ENCODE measurements around the gene ATG7.

DNA sequence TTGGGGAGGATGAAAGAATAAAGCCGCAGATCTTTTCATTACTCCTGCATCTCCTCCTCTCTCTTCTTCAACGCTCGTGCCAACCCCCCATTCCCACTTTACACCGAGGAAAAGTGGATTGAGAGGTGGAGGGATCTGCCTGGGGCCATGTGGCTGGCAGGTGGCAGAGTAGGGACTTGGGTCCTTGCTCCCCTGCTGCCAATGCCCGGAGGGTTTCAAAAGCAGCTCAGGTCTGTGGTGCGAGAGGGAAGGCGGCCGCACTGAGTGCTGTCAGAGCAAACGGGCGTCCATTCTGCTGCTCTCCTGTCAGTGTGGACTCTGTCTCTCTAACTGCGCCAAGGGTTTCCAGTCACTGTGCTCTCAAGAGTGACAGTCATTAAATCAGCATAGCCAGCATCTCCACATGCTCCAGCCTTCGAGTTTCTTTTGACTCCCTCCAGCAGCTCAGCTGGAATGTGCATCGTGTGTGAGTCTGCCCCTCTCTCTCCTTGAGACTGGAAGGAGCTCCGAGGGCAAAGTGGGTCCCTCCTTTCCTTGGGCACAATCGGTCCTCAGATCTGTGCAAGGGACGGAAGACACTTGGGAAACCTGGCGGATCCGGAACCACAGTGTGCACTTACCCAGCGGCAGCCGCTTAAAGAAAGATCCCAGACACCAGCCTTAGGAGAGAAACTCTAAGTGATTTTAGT is 302.9 kb downstream of the ATG7 start:
- TF ChIP-seq, protein P1, sequence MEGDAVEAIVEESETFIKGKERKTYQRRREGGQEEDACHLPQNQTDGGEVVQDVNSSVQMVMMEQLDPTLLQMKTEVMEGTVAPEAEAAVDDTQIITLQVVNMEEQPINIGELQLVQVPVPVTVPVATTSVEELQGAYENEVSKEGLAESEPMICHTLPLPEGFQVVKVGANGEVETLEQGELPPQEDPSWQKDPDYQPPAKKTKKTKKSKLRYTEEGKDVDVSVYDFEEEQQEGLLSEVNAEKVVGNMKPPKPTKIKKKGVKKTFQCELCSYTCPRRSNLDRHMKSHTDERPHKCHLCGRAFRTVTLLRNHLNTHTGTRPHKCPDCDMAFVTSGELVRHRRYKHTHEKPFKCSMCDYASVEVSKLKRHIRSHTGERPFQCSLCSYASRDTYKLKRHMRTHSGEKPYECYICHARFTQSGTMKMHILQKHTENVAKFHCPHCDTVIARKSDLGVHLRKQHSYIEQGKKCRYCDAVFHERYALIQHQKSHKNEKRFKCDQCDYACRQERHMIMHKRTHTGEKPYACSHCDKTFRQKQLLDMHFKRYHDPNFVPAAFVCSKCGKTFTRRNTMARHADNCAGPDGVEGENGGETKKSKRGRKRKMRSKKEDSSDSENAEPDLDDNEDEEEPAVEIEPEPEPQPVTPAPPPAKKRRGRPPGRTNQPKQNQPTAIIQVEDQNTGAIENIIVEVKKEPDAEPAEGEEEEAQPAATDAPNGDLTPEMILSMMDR (IDR thresholded peaks at IDR 0.05): no peak
- TF ChIP-seq POLR2A (IDR thresholded peaks at IDR 0.05; ENCODE audit: low read depth) (no peak), POLR2AphosphoS5 (IDR thresholded peaks at IDR 0.05) (no peak), EP300 (IDR thresholded peaks at IDR 0.05) (no peak)
